ENCODE results near the gene LIMK1.

DNA sequence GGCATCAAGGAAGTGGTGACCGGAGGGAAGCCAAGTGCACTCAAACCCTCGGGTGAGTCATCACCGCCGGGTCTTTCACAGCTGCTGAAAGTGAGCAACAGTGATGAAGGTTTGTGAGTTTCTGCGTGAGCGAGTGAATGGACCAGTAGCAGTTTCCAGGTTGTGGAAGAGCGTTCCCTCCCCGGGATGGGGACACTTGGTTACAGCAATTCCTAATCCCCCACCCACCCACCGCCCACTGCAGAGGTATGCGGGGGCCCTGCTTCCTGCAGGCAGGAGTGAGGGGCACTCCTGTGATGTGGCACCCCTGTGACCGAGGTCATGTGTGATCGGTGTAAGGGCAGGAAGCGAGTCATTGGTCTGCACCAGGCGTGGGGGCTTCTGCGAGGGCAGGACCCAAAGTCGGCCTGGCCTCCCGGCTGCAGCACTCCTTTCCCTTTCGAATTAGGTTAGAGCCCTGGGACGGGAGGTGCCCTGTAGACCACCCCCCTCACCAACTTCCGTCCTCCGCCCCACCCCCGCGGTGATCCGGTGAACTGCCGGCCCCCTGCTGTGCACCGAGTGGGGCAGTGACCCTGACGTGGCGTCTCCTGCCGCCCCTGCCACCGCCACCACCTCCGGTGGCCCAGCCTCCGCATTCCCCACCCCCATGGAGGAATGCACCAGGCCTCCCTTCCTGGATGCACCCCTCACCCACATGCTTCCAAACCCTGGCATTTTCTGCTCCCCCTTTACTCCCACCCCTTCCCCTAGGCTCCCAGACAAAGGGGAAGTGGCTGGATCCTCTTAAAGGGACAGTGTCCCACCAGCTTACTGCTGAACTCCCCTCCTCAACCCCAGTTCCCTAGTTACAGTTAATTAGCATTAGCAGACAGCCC lies 10.9 kb downstream of the LIMK1 start:
- TF ChIP-seq, protein P1, sequence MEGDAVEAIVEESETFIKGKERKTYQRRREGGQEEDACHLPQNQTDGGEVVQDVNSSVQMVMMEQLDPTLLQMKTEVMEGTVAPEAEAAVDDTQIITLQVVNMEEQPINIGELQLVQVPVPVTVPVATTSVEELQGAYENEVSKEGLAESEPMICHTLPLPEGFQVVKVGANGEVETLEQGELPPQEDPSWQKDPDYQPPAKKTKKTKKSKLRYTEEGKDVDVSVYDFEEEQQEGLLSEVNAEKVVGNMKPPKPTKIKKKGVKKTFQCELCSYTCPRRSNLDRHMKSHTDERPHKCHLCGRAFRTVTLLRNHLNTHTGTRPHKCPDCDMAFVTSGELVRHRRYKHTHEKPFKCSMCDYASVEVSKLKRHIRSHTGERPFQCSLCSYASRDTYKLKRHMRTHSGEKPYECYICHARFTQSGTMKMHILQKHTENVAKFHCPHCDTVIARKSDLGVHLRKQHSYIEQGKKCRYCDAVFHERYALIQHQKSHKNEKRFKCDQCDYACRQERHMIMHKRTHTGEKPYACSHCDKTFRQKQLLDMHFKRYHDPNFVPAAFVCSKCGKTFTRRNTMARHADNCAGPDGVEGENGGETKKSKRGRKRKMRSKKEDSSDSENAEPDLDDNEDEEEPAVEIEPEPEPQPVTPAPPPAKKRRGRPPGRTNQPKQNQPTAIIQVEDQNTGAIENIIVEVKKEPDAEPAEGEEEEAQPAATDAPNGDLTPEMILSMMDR (IDR thresholded peaks at IDR 0.05) = no peak
- TF ChIP-seq POLR2AphosphoS5 (IDR thresholded peaks at IDR 0.05) (no peak), POLR2A (IDR thresholded peaks at IDR 0.05) (no peak)

All from breast epithelium (tissue), 3 donors.